ENCODE measurements around the gene ACOXL. TPM values are rescaled to one million over a fixed set of nuclear protein-coding genes. Genes with fewer than 3 reads are reported as not detected.

The ACOXL gene
- total RNA-seq, 4 donors from 2014 or later = 0.64 TPM; not detected in 3

GRCh38 chr2:110971811-110972210 is 239.4 kb downstream of the ACOXL start:
- no peaks in the 10 kb centered on the region for H3K27me3 ChIP-seq
- no peak overlapping the region for H3K4me3 ChIP-seq
- no peaks in the 10 kb centered on the region for H3K36me3 ChIP-seq
- no peak overlapping the region for H3K27ac ChIP-seq
- H3K4me1 ChIP-seq = no peaks in the 10 kb centered on the region
- WGBS = 66% methylated on average over 2 of the region's 2 CpGs
- H3K9me3 ChIP-seq = no peaks in the 10 kb centered on the region
- no peak for DNase-seq (ENCODE audit: low spot score in 2 of 2)
- TF ChIP-seq EP300 (IDR thresholded peaks at IDR 0.05) (no peak), POLR2AphosphoS5 (IDR thresholded peaks at IDR 0.05) (no peak), POLR2A (IDR thresholded peaks at IDR 0.05) (no peak), CTCF (IDR thresholded peaks at IDR 0.05) (no peak)

- Histone ChIP-seq H3K27me3 (no peaks in the 10 kb centered on the region), H3K27ac (no peak overlapping the region), H3K4me3 (no peak overlapping the region), H3K36me3 (no peaks in the 10 kb centered on the region), H3K4me1 (no peaks in the 10 kb centered on the region), H3K9me3 (no peaks in the 10 kb centered on the region)
- 80% methylated on average over 2 of the region's 2 CpGs for WGBS
- no peak for DNase-seq (ENCODE audit: low spot score in 2 of 2)
- TF ChIP-seq CTCF (IDR thresholded peaks at IDR 0.05) (no peak), POLR2A (IDR thresholded peaks at IDR 0.05) (no peak), EP300 (IDR thresholded peaks at IDR 0.05) (no peak), POLR2AphosphoS5 (IDR thresholded peaks at IDR 0.05) (no peak)
Measured at GRCh38 chr2:110973262-110973661, 240.9 kb downstream of the ACOXL start.

- TF ChIP-seq EP300 (IDR thresholded peaks at IDR 0.05) = no peak
- TF ChIP-seq POLR2AphosphoS5 (IDR thresholded peaks at IDR 0.05) = no peak
- no peak for TF ChIP-seq CTCF (IDR thresholded peaks at IDR 0.05)
- no peak for TF ChIP-seq POLR2A (IDR thresholded peaks at IDR 0.05)
- no peaks in the 10 kb centered on the region for H3K4me1 ChIP-seq
- DNase-seq (ENCODE audit: low spot score in 2 of 2) = no peak
- no peak overlapping the region for H3K4me3 ChIP-seq
- no peak overlapping the region for H3K27ac ChIP-seq
- 69% methylated on average over 4 of the region's 4 CpGs for WGBS
- H3K9me3 ChIP-seq = no peaks in the 10 kb centered on the region
- H3K27me3 ChIP-seq = no peaks in the 10 kb centered on the region
- no peaks in the 10 kb centered on the region for H3K36me3 ChIP-seq
Measured at GRCh38 chr2:110977403-110977802, 245.0 kb downstream of the ACOXL start.

GRCh38 chr2:110978148-110978547 is 245.8 kb downstream of the ACOXL start:
- 90% methylated on average over 6 of the region's 6 CpGs for WGBS
- no peak for TF ChIP-seq CTCF (IDR thresholded peaks at IDR 0.05)
- H3K27ac ChIP-seq = no peak overlapping the region
- H3K27me3 ChIP-seq = no peaks in the 10 kb centered on the region
- no peaks in the 10 kb centered on the region for H3K36me3 ChIP-seq
- DNase-seq (ENCODE audit: low spot score in 2 of 2) = no peak
- no peak overlapping the region for H3K4me3 ChIP-seq
- H3K9me3 ChIP-seq = no peaks in the 10 kb centered on the region
- H3K4me1 ChIP-seq = no peaks in the 10 kb centered on the region

GRCh38 chr2:110978756-110979470 is 246.5 kb downstream of the ACOXL start:
- TF ChIP-seq POLR2AphosphoS5 (IDR thresholded peaks at IDR 0.05) (no peak), CTCF (IDR thresholded peaks at IDR 0.05) (no peak), POLR2A (IDR thresholded peaks at IDR 0.05) (no peak), EP300 (IDR thresholded peaks at IDR 0.05) (no peak)
- Histone ChIP-seq H3K27me3 (no peaks in the 10 kb centered on the region), H3K36me3 (no peaks in the 10 kb centered on the region), H3K27ac (no peak overlapping the region), H3K9me3 (no peaks in the 10 kb centered on the region), H3K4me1 (no peaks in the 10 kb centered on the region), H3K4me3 (no peak overlapping the region)
- 78% methylated on average over 10 of the region's 12 CpGs for WGBS
- DNase-seq (ENCODE audit: low spot score in 2 of 2) = no peak
